SK-N-SH (cell line): ENCODE results near the gene MPDZ. TPM values are rescaled to one million over a fixed set of nuclear protein-coding genes. Genes with fewer than 3 reads are reported as not detected.

Experiments
- CTCF ChIA-PET: fragments of 300-600, 350-600 bp; formaldehyde crosslinking; extraction: SDS; loops from one replicate; lab custom pipeline; 2021; lab: Yijun Ruan, JAX
- POLR2A ChIA-PET: fragments of 350-600 bp; sonication (Branson Sonifier 250); formaldehyde crosslinking; extraction: SDS; loops from one replicate; lab custom pipeline; 2020; ENCODE audit warnings: antibody characterized with exemption, inconsistent platforms; lab: Yijun Ruan, JAX
- DNase-seq: peaks from one replicate; pipeline ENCODE4 v3.0.0; 2012
- H2AFZ ChIP-seq: fragments of 200-600 bp; sonication (generic); 2 replicates; pipeline ENCODE4 v1.8.1; 2016; ENCODE audit warnings: antibody characterized with exemption, mild to moderate bottlenecking, low read depth
- H3F3A ChIP-seq: fragments of 200-600 bp; sonication (generic); replicated peaks from 2 replicates; pipeline ENCODE3; 2016; ENCODE audit warnings: antibody characterized with exemption, mild to moderate bottlenecking; ENCODE audit not compliant: insufficient read depth
- H3K27ac ChIP-seq, 2 experiments: fragments of 200-500 bp in 1 of 2; fragments of 200-600 bp in 1 of 2; sonication (Bioruptor generic) in 1 of 2; sonication (generic), shearing (Covaris generic) in 1 of 2; 2 replicates each; pipeline versions ENCODE4 v1.5.1 to v1.6.1; 2014 to 2016; ENCODE audit warnings: low read depth in 2 of 2, inconsistent platforms in 1 of 2, low read length in 1 of 2, mild to moderate bottlenecking in 1 of 2, mixed read lengths in 1 of 2
- H3K27me3 ChIP-seq: fragments of 200-600 bp; sonication (generic), shearing (Covaris generic); 2 replicates; pipeline ENCODE4 v1.6.1; 2016; ENCODE audit warnings: mixed run types; ENCODE audit not compliant: insufficient read depth
- H3K36me3 ChIP-seq, 2 experiments: fragments of 200-500 bp in 1 of 2; fragments of 200-600 bp in 1 of 2; sonication (Bioruptor generic) in 1 of 2; sonication (generic) in 1 of 2; replicated peaks in 1 of 2; 2 replicates each; pipeline versions ENCODE3 to v1.5.1; 2014 to 2016; ENCODE audit warnings: low read length in 1 of 2, mild to moderate bottlenecking in 1 of 2; ENCODE audit not compliant: insufficient read depth in 2 of 2, control insufficient read depth in 1 of 2
- H3K4me1 ChIP-seq, 2 experiments: fragments of 200-500 bp in 1 of 2; fragments of 200-600 bp in 1 of 2; sonication (Bioruptor generic) in 1 of 2; sonication (generic), shearing (Covaris generic) in 1 of 2; 2 replicates each; pipeline versions ENCODE4 v1.5.1 to v1.6.1; 2014 to 2016; ENCODE audit warnings: low read depth in 1 of 2, low read length in 1 of 2, mixed run types in 1 of 2; ENCODE audit not compliant: insufficient read depth in 2 of 2, control insufficient read depth in 1 of 2
- H3K4me2 ChIP-seq: fragments of 200-600 bp; sonication (generic), shearing (Covaris generic); 2 replicates; pipeline ENCODE4 v1.6.1; 2017; ENCODE audit warnings: mixed run types
- H3K4me3 ChIP-seq, 2 experiments: fragments of 200-500 bp in 1 of 2; fragments of 200-600 bp in 1 of 2; sonication (Bioruptor generic) in 1 of 2; sonication (generic), shearing (Covaris generic) in 1 of 2; 2 replicates each; pipeline versions ENCODE4 v1.5.1 to v1.8.1; 2014 to 2016; ENCODE audit warnings: low read depth in 2 of 2, inconsistent platforms in 1 of 2, low read length in 1 of 2, mild to moderate bottlenecking in 1 of 2, mixed read lengths in 1 of 2, moderate library complexity in 1 of 2
- H3K79me2 ChIP-seq: fragments of 200-600 bp; sonication (generic); 2 replicates; pipeline ENCODE4 v1.8.1; 2017; ENCODE audit warnings: mild to moderate bottlenecking; ENCODE audit not compliant: insufficient read depth
- H3K9ac ChIP-seq: fragments of 200-600 bp; sonication (generic); 2 replicates; pipeline ENCODE4 v1.6.1; 2017; ENCODE audit warnings: mixed run types
- H3K9me2 ChIP-seq: fragments of 200-600 bp; sonication (generic); 2 replicates; pipeline ENCODE4 v1.6.1; 2017; ENCODE audit warnings: mixed run types
- H3K9me3 ChIP-seq: fragments of 200-600 bp; sonication (generic); 2 replicates; pipeline ENCODE4 v1.6.1; 2017; ENCODE audit warnings: mixed run types, mild to moderate bottlenecking, moderate library complexity
- H4K20me1 ChIP-seq: fragments of 200-600 bp; sonication (generic); 2 replicates; pipeline ENCODE4 v1.6.1; 2017; ENCODE audit warnings: mild to moderate bottlenecking, mixed run types; ENCODE audit not compliant: insufficient read depth
- ELF1 ChIP-seq: IDR thresholded peaks from 2 replicates; pipeline ENCODE4 v1.4.0; 2012
- EP300 ChIP-seq, 2 experiments: IDR thresholded peaks; 2 replicates each; pipeline versions ENCODE4 v1.4.0 to v1.6.1; 2012; ENCODE audit warnings: borderline replicate concordance in 1 of 2, low read depth in 1 of 2, low read length in 1 of 2
- GATA2 ChIP-seq: sonication (generic); formaldehyde crosslinking; IDR thresholded peaks from 2 replicates; pipeline ENCODE4 v1.5.0; 2020; ENCODE audit warnings: mild to moderate bottlenecking, missing genetic modification reagents
- JUND ChIP-seq: IDR thresholded peaks from 2 replicates; pipeline ENCODE4 v1.4.0; 2012
- MEF2A ChIP-seq: IDR thresholded peaks from 2 replicates; pipeline ENCODE4 v1.4.0; 2012; ENCODE audit warnings: low read depth, borderline replicate concordance
- NFIC ChIP-seq: IDR thresholded peaks from 2 replicates; pipeline ENCODE4 v1.4.0; 2012; ENCODE audit warnings: borderline replicate concordance
- NRF1 ChIP-seq: IDR thresholded peaks from 2 replicates; pipeline ENCODE4 v1.6.1; 2012; ENCODE audit warnings: low read depth, mild to moderate bottlenecking, low read length
- POLR2AphosphoS5 ChIP-seq: IDR thresholded peaks from 2 replicates; pipeline ENCODE4 v1.6.1; 2012; ENCODE audit warnings: low read depth, low read length
- RAD21 ChIP-seq: IDR thresholded peaks from 2 replicates; pipeline ENCODE4 v1.6.1; 2012; ENCODE audit warnings: mild to moderate bottlenecking, low read length
- TAF1 ChIP-seq: IDR thresholded peaks from 2 replicates; pipeline ENCODE4 v1.6.1; 2012; ENCODE audit warnings: low read depth, mild to moderate bottlenecking, low read length, moderate library complexity, borderline replicate concordance
- TCF12 ChIP-seq: IDR thresholded peaks from 2 replicates; pipeline ENCODE4 v1.4.0; 2012
- TEAD4 ChIP-seq: IDR thresholded peaks from 2 replicates; pipeline ENCODE4 v1.4.0; 2012; ENCODE audit warnings: mild to moderate bottlenecking, borderline replicate concordance; ENCODE audit not compliant: insufficient read depth
- WGBS: methylation state at CpG from one replicate; pipeline ENCODE4 v1.1.6; 2017; ENCODE audit warnings: low lambda C conversion rate; 5-methylcytosine and 5-hydroxymethylcytosine counted together
- polyA plus RNA-seq, 3 experiments: library from polyadenylated mRNA; depleted of rRNA; stranded (reverse); fragments of >200 nt; gene quantifications; 2 replicates each; pipeline ENCODE4 v1.2.3, GENCODE V29; 2012
- TF ChIP-seq, protein P1 (sequence below): IDR thresholded peaks from 2 replicates; pipeline ENCODE4; 2012
- TF ChIP-seq, protein P2 (sequence below): fragments of 150-350 bp; IDR thresholded peaks from 2 replicates; pipeline ENCODE4 v1.6.1; 2016; ENCODE audit warnings: mild to moderate bottlenecking, low read depth, low read length

The MPDZ gene
- polyA plus RNA-seq, 1 of the 3 experiments (the other 2 are of a cell fraction) = 20.5 TPM

DNA sequence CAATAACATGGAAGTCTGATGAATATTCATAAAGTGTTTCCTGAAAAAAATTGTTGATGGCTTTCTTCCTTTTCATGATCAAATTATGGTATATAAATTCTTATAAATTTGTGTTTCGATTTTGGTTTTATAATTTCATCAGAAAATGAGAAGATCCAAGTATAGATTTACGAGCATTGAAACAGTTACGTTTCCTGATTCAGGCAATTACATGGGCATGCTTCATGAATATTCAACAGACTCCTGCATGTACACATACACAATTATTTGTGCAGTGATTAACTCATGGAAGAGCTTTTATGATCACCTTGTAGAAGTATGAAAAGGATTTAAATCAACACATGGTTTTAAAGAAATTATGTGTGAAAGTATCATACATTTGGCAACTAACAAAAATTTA is 136.7 kb downstream of the MPDZ start:
- Histone ChIP-seq H2AFZ (no peak overlapping the region), H3K36me3 (peaks cover 14 to 36% of the 10 kb centered on the region in 2 experiments), H3K27me3 (no peaks in the 10 kb centered on the region), H3K9me2 (no peaks in the 10 kb centered on the region), H3K27ac (no peak overlapping the region), H3K9ac (no peak overlapping the region), H3K4me3 (no peak overlapping the region), H3K4me2 (no peak overlapping the region), H4K20me1 (no peaks in the 10 kb centered on the region), H3F3A (peaks cover 15% of the 10 kb centered on the region), H3K4me1 (peaks cover 17 to 20% of the 10 kb centered on the region in 2 experiments; a peak in 3 of 4 replicates)
- 97% methylated on average over 3 of the region's 3 CpGs for WGBS
- POLR2A ChIA-PET = no interaction called here
- DNase-seq = no peak
- no peak for TF ChIP-seq TEAD4
- TF ChIP-seq GATA2 = no peak
- no peak for TF ChIP-seq JUND
- TF ChIP-seq, protein P1, sequence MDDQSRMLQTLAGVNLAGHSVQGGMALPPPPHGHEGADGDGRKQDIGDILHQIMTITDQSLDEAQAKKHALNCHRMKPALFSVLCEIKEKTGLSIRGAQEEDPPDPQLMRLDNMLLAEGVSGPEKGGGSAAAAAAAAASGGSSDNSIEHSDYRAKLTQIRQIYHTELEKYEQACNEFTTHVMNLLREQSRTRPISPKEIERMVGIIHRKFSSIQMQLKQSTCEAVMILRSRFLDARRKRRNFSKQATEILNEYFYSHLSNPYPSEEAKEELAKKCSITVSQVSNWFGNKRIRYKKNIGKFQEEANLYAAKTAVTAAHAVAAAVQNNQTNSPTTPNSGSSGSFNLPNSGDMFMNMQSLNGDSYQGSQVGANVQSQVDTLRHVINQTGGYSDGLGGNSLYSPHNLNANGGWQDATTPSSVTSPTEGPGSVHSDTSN = no peak
- TF ChIP-seq RAD21 = no peak
- TF ChIP-seq, protein P2, sequence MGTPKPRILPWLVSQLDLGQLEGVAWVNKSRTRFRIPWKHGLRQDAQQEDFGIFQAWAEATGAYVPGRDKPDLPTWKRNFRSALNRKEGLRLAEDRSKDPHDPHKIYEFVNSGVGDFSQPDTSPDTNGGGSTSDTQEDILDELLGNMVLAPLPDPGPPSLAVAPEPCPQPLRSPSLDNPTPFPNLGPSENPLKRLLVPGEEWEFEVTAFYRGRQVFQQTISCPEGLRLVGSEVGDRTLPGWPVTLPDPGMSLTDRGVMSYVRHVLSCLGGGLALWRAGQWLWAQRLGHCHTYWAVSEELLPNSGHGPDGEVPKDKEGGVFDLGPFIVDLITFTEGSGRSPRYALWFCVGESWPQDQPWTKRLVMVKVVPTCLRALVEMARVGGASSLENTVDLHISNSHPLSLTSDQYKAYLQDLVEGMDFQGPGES = no peak
- TF ChIP-seq TAF1 = no peak
- TF ChIP-seq MEF2A = no peak
- TF ChIP-seq NRF1 = no peak
- TF ChIP-seq ELF1 = no peak
- no peak for TF ChIP-seq NFIC
- TF ChIP-seq, all 33 proteins: peak for 0
- CTCF ChIA-PET = no interaction called here
- Histone ChIP-seq H3K9me3 (no peaks in the 10 kb centered on the region), H3K79me2 (no peaks in the 10 kb centered on the region)

DNA sequence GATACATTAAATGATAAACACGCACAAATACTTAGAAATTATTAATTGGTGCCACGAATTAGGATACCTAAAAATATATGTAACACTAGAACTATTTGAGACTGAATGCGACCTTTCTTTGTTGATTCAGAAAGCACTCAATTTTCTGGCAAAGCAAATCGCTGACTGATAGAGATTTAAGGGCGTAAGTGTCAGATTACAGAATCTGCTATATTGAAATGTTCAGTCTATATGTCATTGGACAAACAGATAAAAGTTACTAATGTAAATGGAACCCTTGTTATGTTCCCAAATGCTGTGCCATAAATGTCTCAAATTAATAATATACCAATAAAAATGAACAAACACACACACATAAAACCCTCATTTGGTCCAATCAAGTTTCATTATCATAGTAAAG is 137.9 kb downstream of the MPDZ start:
- DNase-seq = no peak
- H3K4me2 ChIP-seq = no peak overlapping the region
- no peak overlapping the region for H3K9ac ChIP-seq
- H3K4me3 ChIP-seq = no peak overlapping the region
- peaks cover 17 to 20% of the 10 kb centered on the region in 2 experiments; a peak in 3 of 4 replicates for H3K4me1 ChIP-seq
- H3K27ac ChIP-seq = peak overlapping the region in 1 of 2 experiments; percentile 6; a peak in 1 of 4 replicates
- 61% methylated on average over 5 of the region's 5 CpGs for WGBS
- H3K9me3 ChIP-seq = no peaks in the 10 kb centered on the region
- H2AFZ ChIP-seq = no peak overlapping the region
- CTCF ChIA-PET = interaction anchor here (0.7 to 1.0 kb wide), 2 partner anchors 211 to 1794 kb away, joined by 3 read pairs; no protein-coding TSS in a partner anchor
- POLR2A ChIA-PET = no interaction called here
- H4K20me1 ChIP-seq = no peaks in the 10 kb centered on the region
- H3K27me3 ChIP-seq = no peaks in the 10 kb centered on the region
- peaks cover 15% of the 10 kb centered on the region for H3F3A ChIP-seq
- 0 out of 2 replicates have a peak, but pooled peaks have one; percentile 7 for TF ChIP-seq JUND
- TF ChIP-seq, protein P1 = peak; percentile 58
- TF ChIP-seq TCF12 = peak; percentile 31; the same call in 1 of the 2 replicates
- TF ChIP-seq EP300 (IDR thresholded peaks at IDR 0.05; ENCODE audit: borderline replicate concordance in 1 of 2, low read depth in 1 of 2, low read length in 1 of 2) = peak in 1 of 2 experiments; percentile 34; a peak in 1 of 4 replicates
- no peak for TF ChIP-seq POLR2AphosphoS5
- H3K79me2 ChIP-seq = no peaks in the 10 kb centered on the region
- no peaks in the 10 kb centered on the region for H3K9me2 ChIP-seq
- peaks cover 2 to 37% of the 10 kb centered on the region in 2 experiments for H3K36me3 ChIP-seq
